HG03460 (cell line): Measurements from ENCODE around the gene BABAM2.
"Not testable (repeated sequence)": the region's sequence is repeated elsewhere in the genome, so short reads cannot be mapped to it uniquely, and the experiment has no call there.

Source experiments
- ATAC-seq: cut with Tn5 transposase; IDR thresholded peaks from one replicate; pipeline ENCODE4 v1.9.1; 2021; ENCODE audit not compliant: unreplicated experiment

The BABAM2 gene

GRCh38 chr2:28011322-28011737 is 120.8 kb downstream of the BABAM2 start:
- no peak for ATAC-seq

- ATAC-seq, result not testable (repeated sequence)
Observed at GRCh38 chr2:28018474-28018873, 127.9 kb downstream of the BABAM2 start.

GRCh38 chr2:28019521-28019920 is 129.0 kb downstream of the BABAM2 start:
- ATAC-seq, result not testable (repeated sequence)

GRCh38 chr2:28021898-28022297 is 131.4 kb downstream of the BABAM2 start:
- ATAC-seq, result no peak

GRCh38 chr2:28025123-28025522 is 134.6 kb downstream of the BABAM2 start:
- ATAC-seq, result no peak

GRCh38 chr2:28026230-28026629 is 135.7 kb downstream of the BABAM2 start:
- ATAC-seq, result not testable (repeated sequence)

GRCh38 chr2:28028025-28028424 is 137.5 kb downstream of the BABAM2 start:
- no peak for ATAC-seq

- no peak for ATAC-seq
Observed at GRCh38 chr2:28030600-28030999, 140.1 kb downstream of the BABAM2 start.

GRCh38 chr2:28032816-28033215 is 142.3 kb downstream of the BABAM2 start:
- no peak for ATAC-seq

GRCh38 chr2:28034696-28035095 is 144.2 kb downstream of the BABAM2 start:
- ATAC-seq, result no peak

- ATAC-seq, result no peak
Observed at GRCh38 chr2:28035163-28035690, 144.7 kb downstream of the BABAM2 start.

- no peak for ATAC-seq
Observed at GRCh38 chr2:28035816-28036215, 145.3 kb downstream of the BABAM2 start.

- no peak for ATAC-seq
Observed at GRCh38 chr2:28036307-28036706, 145.8 kb downstream of the BABAM2 start.

- ATAC-seq, result no peak
Observed at GRCh38 chr2:28038722-28039121, 148.2 kb downstream of the BABAM2 start.

- ATAC-seq, result no peak
Observed at GRCh38 chr2:28045676-28046351, 155.3 kb downstream of the BABAM2 start.

GRCh38 chr2:28046921-28047320 is 156.4 kb downstream of the BABAM2 start:
- ATAC-seq, result no peak

- no peak for ATAC-seq
Observed at GRCh38 chr2:28047681-28048080, 157.2 kb downstream of the BABAM2 start.

- no peak for ATAC-seq
Observed at GRCh38 chr2:28048341-28048740, 157.8 kb downstream of the BABAM2 start.

GRCh38 chr2:28049416-28049815 is 158.9 kb downstream of the BABAM2 start:
- ATAC-seq, result no peak

- no peak for ATAC-seq
Observed at GRCh38 chr2:28049899-28050298, 159.4 kb downstream of the BABAM2 start.

GRCh38 chr2:28052691-28053090 is 162.2 kb downstream of the BABAM2 start:
- no peak for ATAC-seq

GRCh38 chr2:28053597-28053996 is 163.1 kb downstream of the BABAM2 start:
- no peak for ATAC-seq

- no peak for ATAC-seq
Observed at GRCh38 chr2:28054916-28055315, 164.4 kb downstream of the BABAM2 start.
